Fibroblast of villous mesenchyme (primary cell): ENCODE data around the gene C6orf120. TPM values are rescaled to one million over a fixed set of nuclear protein-coding genes. Genes with fewer than 3 reads are reported as not detected.

Source experiments
- DNase-seq: peaks from one replicate; pipeline ENCODE4 v3.0.0-alpha.2; 2010; ENCODE audit warnings: low read depth
- H3K4me3 ChIP-seq: 2 replicates; pipeline ENCODE4 v1.5.1; 2011; ENCODE audit warnings: low read depth, mild to moderate bottlenecking, low read length
- total RNA-seq: library from RNA; depleted of rRNA; stranded (reverse); fragments of >200 nt; gene quantifications from 2 replicates; pipeline ENCODE4 v1.2.3, GENCODE V29; 2012
- TF ChIP-seq, protein P1 (sequence below): IDR thresholded peaks from 2 replicates; pipeline ENCODE4 v1.5.1; 2012; ENCODE audit warnings: low read depth, mild to moderate bottlenecking, low read length; ENCODE audit not compliant: insufficient read depth

The C6orf120 gene
- total RNA-seq, 1 donor = 57.9 TPM

DNA sequence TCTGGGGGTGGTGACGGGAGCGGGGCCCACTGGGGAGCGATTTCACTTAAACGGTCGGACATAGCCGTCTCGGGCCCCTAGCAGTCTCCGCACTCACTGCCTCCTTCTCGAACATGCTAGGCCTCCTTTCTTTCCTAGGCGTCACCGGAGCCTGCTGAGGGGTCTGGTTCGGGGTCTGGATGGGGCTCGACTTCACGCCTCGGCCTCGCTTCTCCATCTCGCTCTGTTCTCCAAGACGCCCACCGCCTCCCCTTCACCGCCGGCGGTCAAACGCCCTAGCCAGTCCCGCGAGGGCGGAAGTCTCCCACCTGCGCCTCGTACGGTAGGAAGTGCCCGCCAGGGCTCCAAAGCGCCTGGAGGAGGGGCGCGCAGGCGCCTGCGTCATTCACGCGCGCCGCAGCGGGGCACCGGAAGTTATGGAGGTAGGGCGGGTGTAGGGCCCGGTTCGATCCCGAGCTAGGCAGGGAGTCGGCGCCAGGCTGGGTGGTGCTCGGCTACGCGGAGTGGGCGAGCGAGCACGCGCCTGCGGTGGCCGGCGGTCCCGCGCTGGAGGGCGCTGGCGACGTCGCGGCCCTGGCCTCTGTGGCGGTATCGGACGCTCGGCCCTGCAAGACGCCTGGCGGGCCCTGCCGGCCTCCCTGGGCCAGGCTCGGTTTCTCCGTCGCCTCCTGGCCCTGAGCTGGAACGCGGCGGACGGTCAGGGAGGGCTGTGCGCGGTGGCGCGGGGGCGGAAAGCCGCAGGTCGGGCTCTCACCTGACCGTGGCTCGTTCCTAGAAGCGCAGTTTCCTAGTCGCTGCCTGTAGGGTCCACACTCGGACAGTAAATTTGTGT, 49.5 kb downstream of the C6orf120 start, which contains the start of the genes DYNLT2 and ERMARD:
Gene DYNLT2 (minus strand): TSS at position 331 of the 832 bp plus-strand sequence. CDS start 114 bp downstream, at position 217.
Gene ERMARD (plus strand): TSS at position 381 of the 832 bp plus-strand sequence. CDS start 36 bp downstream, at position 417.
- TF ChIP-seq, protein P1, sequence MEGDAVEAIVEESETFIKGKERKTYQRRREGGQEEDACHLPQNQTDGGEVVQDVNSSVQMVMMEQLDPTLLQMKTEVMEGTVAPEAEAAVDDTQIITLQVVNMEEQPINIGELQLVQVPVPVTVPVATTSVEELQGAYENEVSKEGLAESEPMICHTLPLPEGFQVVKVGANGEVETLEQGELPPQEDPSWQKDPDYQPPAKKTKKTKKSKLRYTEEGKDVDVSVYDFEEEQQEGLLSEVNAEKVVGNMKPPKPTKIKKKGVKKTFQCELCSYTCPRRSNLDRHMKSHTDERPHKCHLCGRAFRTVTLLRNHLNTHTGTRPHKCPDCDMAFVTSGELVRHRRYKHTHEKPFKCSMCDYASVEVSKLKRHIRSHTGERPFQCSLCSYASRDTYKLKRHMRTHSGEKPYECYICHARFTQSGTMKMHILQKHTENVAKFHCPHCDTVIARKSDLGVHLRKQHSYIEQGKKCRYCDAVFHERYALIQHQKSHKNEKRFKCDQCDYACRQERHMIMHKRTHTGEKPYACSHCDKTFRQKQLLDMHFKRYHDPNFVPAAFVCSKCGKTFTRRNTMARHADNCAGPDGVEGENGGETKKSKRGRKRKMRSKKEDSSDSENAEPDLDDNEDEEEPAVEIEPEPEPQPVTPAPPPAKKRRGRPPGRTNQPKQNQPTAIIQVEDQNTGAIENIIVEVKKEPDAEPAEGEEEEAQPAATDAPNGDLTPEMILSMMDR = peak; percentile 25
- peak; percentile 96 for DNase-seq
- H3K4me3 ChIP-seq = peak within 1 kb of the TSS; percentile 92

DNA sequence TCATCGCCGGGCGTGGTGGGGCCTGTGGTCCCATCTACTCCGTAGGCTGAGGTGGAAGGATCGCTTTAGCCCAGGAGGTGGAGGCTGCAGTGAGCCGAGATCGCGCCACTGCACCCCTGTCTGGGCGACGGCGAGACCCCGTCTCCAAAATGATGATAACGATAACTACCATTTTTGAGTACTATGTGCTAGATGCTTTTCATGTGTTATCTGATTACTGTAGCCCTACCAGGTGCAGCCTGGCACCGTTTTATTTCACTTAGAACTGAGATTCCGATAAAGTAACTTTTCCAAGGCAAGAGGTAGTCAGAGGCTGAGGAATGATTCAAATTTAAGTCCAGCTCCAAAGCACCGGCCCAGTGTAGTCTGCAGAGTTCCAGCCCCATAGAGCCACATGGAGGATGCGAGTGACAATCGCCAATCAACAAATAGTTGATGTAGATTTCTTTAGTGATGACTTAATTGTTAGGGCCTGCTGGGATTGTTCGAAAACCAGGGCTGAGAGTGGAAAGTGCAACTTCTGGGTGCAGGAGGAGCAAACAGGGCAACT, 50.2 kb downstream of the C6orf120 start:
- H3K4me3 ChIP-seq = peak overlapping the region; percentile 92
- TF ChIP-seq, protein P1 = no peak
- DNase-seq = no peak

Other genes starting within 250 kb of the C6orf120 start
- 14.8 and 18.1 TPM in 2 replicates for gene WDR27, start 97 bp upstream of the C6orf120 start, total RNA-seq
- gene PHF10, start 22.4 kb downstream of the C6orf120 start, total RNA-seq = 13.5 and 17.7 TPM in 2 replicates
- 1.3 TPM in 2 replicates for gene DYNLT2, start 49.4 kb downstream of the C6orf120 start, total RNA-seq
- 15.8 and 28.5 TPM in 2 replicates for gene ERMARD, start 49.5 kb downstream of the C6orf120 start, total RNA-seq